HAP-1 (cell line): ENCODE data around the gene GABRR2.
"Not testable (repeated sequence)": the region's sequence is repeated elsewhere in the genome, so short reads cannot be mapped to it uniquely, and the experiment has no call there.

Experiments used
- DNase-seq, 2 experiments: peaks; one replicate each; pipeline ENCODE4 v3.0.0-alpha.2; 2016 to 2020; ENCODE audit warnings: low spot score in 2 of 2
- H3K27me3 ChIP-seq: fragments of 250-450 bp; sonication (Bioruptor Pico); 2 replicates; pipeline ENCODE4 v1.5.1; 2020; ENCODE audit warnings: low read depth, mild to moderate bottlenecking, moderate library complexity
- H3K36me3 ChIP-seq: fragments of 250-450 bp; sonication (Bioruptor Pico); replicated peaks from 2 replicates; pipeline ENCODE4 v1.5.1; 2020; ENCODE audit warnings: mild to moderate bottlenecking
- H3K4me1 ChIP-seq: fragments of 250-450 bp; sonication (Bioruptor Pico); 2 replicates; pipeline ENCODE4 v1.5.1; 2020; ENCODE audit warnings: mild to moderate bottlenecking
- H3K4me3 ChIP-seq: fragments of 250-450 bp; sonication (Bioruptor Pico); 2 replicates; pipeline ENCODE4 v1.5.1; 2020; ENCODE audit warnings: mild to moderate bottlenecking, moderate library complexity
- H3K9me3 ChIP-seq: fragments of 250-450 bp; sonication (Bioruptor Pico); 2 replicates; pipeline ENCODE4 v1.5.1; 2020; ENCODE audit warnings: mild to moderate bottlenecking, moderate library complexity
- in situ Hi-C: fragments of 300-500 bp; cut with MboI; formaldehyde crosslinking; loops from 3 replicates; pipeline ENCODE4 v1.14.3; 2020; ENCODE audit warnings: low sequenced_read_pairs, inconsistent platforms, mixed read lengths

The GABRR2 gene

GRCh38 chr6:89252907-89253306, 62.2 kb downstream of the GABRR2 start:
- Histone ChIP-seq H3K9me3 (no peaks in the 10 kb centered on the region), H3K36me3 (no peaks in the 10 kb centered on the region), H3K4me1 (no peaks in the 10 kb centered on the region), H3K4me3 (no peak overlapping the region), H3K27me3 (no peaks in the 10 kb centered on the region)
- no peak for DNase-seq
- in situ Hi-C loops = no loop called here

GRCh38 chr6:89251976-89252375, 63.1 kb downstream of the GABRR2 start:
- H3K36me3 ChIP-seq = no peaks in the 10 kb centered on the region
- no peak overlapping the region for H3K4me3 ChIP-seq
- DNase-seq = no peak
- no peaks in the 10 kb centered on the region for H3K9me3 ChIP-seq
- H3K4me1 ChIP-seq = no peaks in the 10 kb centered on the region
- H3K27me3 ChIP-seq = peaks cover 2% of the 10 kb centered on the region
- in situ Hi-C loops = no loop called here

GRCh38 chr6:89251170-89251569, 63.9 kb downstream of the GABRR2 start:
- in situ Hi-C loops = no loop called here
- Histone ChIP-seq H3K4me3 (no peak overlapping the region), H3K4me1 (no peaks in the 10 kb centered on the region), H3K36me3 (no peaks in the 10 kb centered on the region), H3K9me3 (no peaks in the 10 kb centered on the region), H3K27me3 (peaks cover 9% of the 10 kb centered on the region)
- DNase-seq = no peak

GRCh38 chr6:89250239-89250638, 64.9 kb downstream of the GABRR2 start:
- no peaks in the 10 kb centered on the region for H3K36me3 ChIP-seq
- in situ Hi-C loops = no loop called here
- H3K27me3 ChIP-seq = peaks cover 13% of the 10 kb centered on the region
- H3K4me1 ChIP-seq = no peaks in the 10 kb centered on the region
- no peak for DNase-seq
- H3K4me3 ChIP-seq = no peak overlapping the region
- no peaks in the 10 kb centered on the region for H3K9me3 ChIP-seq

GRCh38 chr6:89244241-89244985, 70.7 kb downstream of the GABRR2 start:
- Histone ChIP-seq H3K9me3 (no peaks in the 10 kb centered on the region), H3K4me3 (no peak overlapping the region), H3K36me3 (no peaks in the 10 kb centered on the region), H3K27me3 (peaks cover 20% of the 10 kb centered on the region), H3K4me1 (no peaks in the 10 kb centered on the region; the same call in 1 of the 2 replicates)
- in situ Hi-C loops = loop anchor here (5.0 kb wide), 1 partner anchor 262 kb away; no protein-coding TSS in a partner anchor
- DNase-seq = no peak

GRCh38 chr6:89243331-89243629, 71.8 kb downstream of the GABRR2 start:
- DNase-seq = no peak
- no peaks in the 10 kb centered on the region; the same call in 1 of the 2 replicates for H3K4me1 ChIP-seq
- no peaks in the 10 kb centered on the region for H3K9me3 ChIP-seq
- H3K27me3 ChIP-seq = peaks cover 20% of the 10 kb centered on the region
- in situ Hi-C loops = loop anchor here (5.0 kb wide), 1 partner anchor 261 kb away; no protein-coding TSS in a partner anchor
- H3K4me3 ChIP-seq = no peak overlapping the region
- H3K36me3 ChIP-seq = no peaks in the 10 kb centered on the region

GRCh38 chr6:89242574-89243330, 72.3 kb downstream of the GABRR2 start:
- Histone ChIP-seq H3K36me3 (no peaks in the 10 kb centered on the region), H3K4me3 (no peak overlapping the region), H3K4me1 (no peaks in the 10 kb centered on the region; the same call in 1 of the 2 replicates), H3K9me3 (no peaks in the 10 kb centered on the region), H3K27me3 (peaks cover 20% of the 10 kb centered on the region)
- in situ Hi-C loops = loop anchor here (5.0 kb wide), 1 partner anchor 260 kb away; no protein-coding TSS in a partner anchor
- peak; percentile 33 to 81 for DNase-seq

- H3K27me3 ChIP-seq = peaks cover 4% of the 10 kb centered on the region; the same call in 1 of the 2 replicates
- in situ Hi-C loops = no loop called here
- no peaks in the 10 kb centered on the region; the same call in 1 of the 2 replicates for H3K4me1 ChIP-seq
- no peak overlapping the region for H3K4me3 ChIP-seq
- H3K36me3 ChIP-seq = no peaks in the 10 kb centered on the region
- peak in 1 of 2 experiments; percentile 36 for DNase-seq
- peaks cover 3% of the 10 kb centered on the region; the same call in 1 of the 2 replicates for H3K9me3 ChIP-seq
These were observed 75.8 kb downstream of the GABRR2 start for GRCh38 chr6:89239338-89239737.

GRCh38 chr6:89237158-89237557, 77.9 kb downstream of the GABRR2 start:
- Histone ChIP-seq H3K9me3 (peaks cover 4% of the 10 kb centered on the region; the same call in 1 of the 2 replicates), H3K4me1 (no peaks in the 10 kb centered on the region), H3K4me3 (no peak overlapping the region), H3K27me3 (peaks cover 5% of the 10 kb centered on the region), H3K36me3 (no peaks in the 10 kb centered on the region)
- no peak for DNase-seq
- in situ Hi-C loops = no loop called here

GRCh38 chr6:89233605-89234004, 81.5 kb downstream of the GABRR2 start:
- DNase-seq, H3K4me3 ChIP-seq, in situ Hi-C loops, H3K27me3 ChIP-seq, H3K36me3 ChIP-seq, H3K4me1 ChIP-seq, H3K9me3 ChIP-seq: not testable (repeated sequence)

- Histone ChIP-seq H3K27me3 (peaks cover 6% of the 10 kb centered on the region; the same call in 1 of the 2 replicates), H3K9me3 (no peaks in the 10 kb centered on the region), H3K4me3 (no peak overlapping the region), H3K36me3 (no peaks in the 10 kb centered on the region), H3K4me1 (peaks cover 6% of the 10 kb centered on the region)
- DNase-seq = no peak
- in situ Hi-C loops = no loop called here
These were observed 92.4 kb downstream of the GABRR2 start for GRCh38 chr6:89222712-89223039.

GRCh38 chr6:89221971-89222711, 93.0 kb downstream of the GABRR2 start:
- Histone ChIP-seq H3K27me3 (peaks cover 6% of the 10 kb centered on the region; the same call in 1 of the 2 replicates), H3K4me3 (no peak overlapping the region), H3K36me3 (no peaks in the 10 kb centered on the region), H3K4me1 (peaks cover 6% of the 10 kb centered on the region), H3K9me3 (no peaks in the 10 kb centered on the region)
- DNase-seq = no peak
- in situ Hi-C loops = no loop called here

GRCh38 chr6:89221129-89221528, 94.0 kb downstream of the GABRR2 start:
- Histone ChIP-seq H3K4me3 (no peak overlapping the region), H3K36me3 (no peaks in the 10 kb centered on the region), H3K4me1 (peaks cover 6% of the 10 kb centered on the region), H3K27me3 (peaks cover 6% of the 10 kb centered on the region; the same call in 1 of the 2 replicates), H3K9me3 (no peaks in the 10 kb centered on the region)
- no peak for DNase-seq
- in situ Hi-C loops = no loop called here
